Type B pancreatic cell (in vitro differentiated cells): ENCODE results near the gene NISCH. TPM values are rescaled to one million over a fixed set of nuclear protein-coding genes. Genes with fewer than 3 reads are reported as not detected.

Source experiments
- DNase-seq: peaks from one replicate; pipeline ENCODE4 v3.0.0; 2021; ENCODE audit warnings: mixed read lengths; ENCODE audit not compliant: unreplicated experiment; ENCODE audit errors: extremely low spot score
- H3K27ac Mint-ChIP-seq: 2 replicates; pipeline ENCODE4 v1.8.0; 2021; ENCODE audit warnings: mild to moderate bottlenecking, mixed read lengths
- H3K27me3 Mint-ChIP-seq: 2 replicates; pipeline ENCODE4 v1.8.0; 2021; ENCODE audit warnings: mixed read lengths
- H3K36me3 Mint-ChIP-seq: 2 replicates; pipeline ENCODE4 v1.8.0; 2021; ENCODE audit warnings: mixed read lengths
- H3K4me1 Mint-ChIP-seq: one replicate; pipeline ENCODE4 v1.8.0; 2021; ENCODE audit warnings: mixed read lengths; ENCODE audit not compliant: unreplicated experiment
- H3K4me3 Mint-ChIP-seq: 2 replicates; pipeline ENCODE4 v1.8.0; 2021; ENCODE audit warnings: mild to moderate bottlenecking, mixed read lengths
- H3K9me3 Mint-ChIP-seq: 2 replicates; pipeline ENCODE4 v1.8.0; 2021; ENCODE audit warnings: mixed read lengths
- CTCF ChIP-seq: fragments of 200-600 bp; sonication (generic); conservative IDR thresholded peaks from 2 replicates; pipeline ENCODE4 v1.5.0; 2021; ENCODE audit warnings: antibody characterized with exemption, mild to moderate bottlenecking
- total RNA-seq: library from RNA; stranded (reverse); gene quantifications from 2 replicates; pipeline ENCODE4 v1.2.1, GENCODE V29; 2021; ENCODE audit warnings: low replicate concordance

Gene NISCH
- total RNA-seq, 1 donor from 2014 or later: 149 TPM

GRCh38 chr3:52477076-52477795 is 21.8 kb downstream of the NISCH start:
- Mint-ChIP-seq H3K4me1 (peaks cover 3% of the 10 kb centered on the region), H3K9me3 (no peaks in the 10 kb centered on the region), H3K36me3 (peaks cover 27% of the 10 kb centered on the region), H3K27ac (no peak overlapping the region), H3K27me3 (no peaks in the 10 kb centered on the region), H3K4me3 (no peak overlapping the region)
- TF ChIP-seq CTCF: no peak
- DNase-seq: no peak

- no peak for DNase-seq
- Mint-ChIP-seq H3K4me3 (no peak overlapping the region), H3K4me1 (peaks cover 8% of the 10 kb centered on the region), H3K36me3 (peaks cover 27% of the 10 kb centered on the region), H3K9me3 (no peaks in the 10 kb centered on the region), H3K27ac (no peak overlapping the region), H3K27me3 (no peaks in the 10 kb centered on the region)
- TF ChIP-seq CTCF: no peak
Measured at GRCh38 chr3:52477796-52478095, 22.3 kb downstream of the NISCH start.

GRCh38 chr3:52479037-52479876 is 23.9 kb downstream of the NISCH start:
- Mint-ChIP-seq H3K36me3 (peaks cover 24% of the 10 kb centered on the region), H3K9me3 (no peaks in the 10 kb centered on the region), H3K4me3 (no peak overlapping the region), H3K27ac (no peak overlapping the region), H3K4me1 (peaks cover 23% of the 10 kb centered on the region), H3K27me3 (no peaks in the 10 kb centered on the region)
- TF ChIP-seq CTCF: no peak
- DNase-seq: no peak

GRCh38 chr3:52479877-52480575 is 24.6 kb downstream of the NISCH start:
- Mint-ChIP-seq H3K36me3 (peaks cover 22% of the 10 kb centered on the region), H3K27ac (no peak overlapping the region), H3K4me1 (peaks cover 28% of the 10 kb centered on the region), H3K4me3 (no peak overlapping the region), H3K9me3 (no peaks in the 10 kb centered on the region), H3K27me3 (no peaks in the 10 kb centered on the region)
- DNase-seq: no peak
- no peak for TF ChIP-seq CTCF

GRCh38 chr3:52480768-52481715 is 25.6 kb downstream of the NISCH start:
- Mint-ChIP-seq H3K9me3 (no peaks in the 10 kb centered on the region), H3K36me3 (peaks cover 17% of the 10 kb centered on the region), H3K4me3 (no peak overlapping the region), H3K27me3 (no peaks in the 10 kb centered on the region), H3K4me1 (peaks cover 28% of the 10 kb centered on the region), H3K27ac (no peak overlapping the region)
- no peak for DNase-seq
- no peak for TF ChIP-seq CTCF
